Measurements from ENCODE around the gene PALD1.

- TF ChIP-seq CTCF (IDR thresholded peaks at IDR 0.05) = no peak
- TF ChIP-seq POLR2A (IDR thresholded peaks at IDR 0.05) = no peak
These were observed 51.3 kb downstream of the PALD1 start for GRCh38 chr10:70529848-70530247.

All from right lobe of liver (tissue), 4 donors.